SH-SY5Y (cell line): ENCODE results near the gene CCT5.

Experiments used
- GATA2 ChIP-seq: IDR thresholded peaks from 2 replicates; pipeline ENCODE4 v1.6.1; 2011; ENCODE audit warnings: mild to moderate bottlenecking, low read depth, low read length
- GATA3 ChIP-seq: IDR thresholded peaks from 2 replicates; pipeline ENCODE4 v1.6.1; 2011; ENCODE audit warnings: low read depth, mild to moderate bottlenecking, low read length, moderate library complexity

DNA sequence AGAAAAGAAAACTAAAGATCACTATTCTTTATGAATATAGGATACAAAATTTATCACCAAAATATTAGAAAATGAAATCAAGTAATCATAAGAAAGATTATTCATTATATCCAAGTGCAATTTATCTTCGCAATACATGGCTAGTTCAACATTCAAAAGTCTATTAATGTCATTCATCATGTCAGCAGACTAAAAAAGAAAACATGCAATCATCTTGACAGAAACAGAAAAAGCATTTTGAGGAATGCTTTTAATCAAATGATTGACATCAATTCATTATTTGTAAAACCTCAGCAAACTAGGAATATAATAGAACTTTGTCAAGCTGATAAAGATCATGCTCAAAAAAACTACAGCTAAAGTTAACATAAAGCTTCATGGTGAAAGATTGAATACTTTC, 41.1 kb upstream of the CCT5 start:
- TF ChIP-seq GATA2: no peak
- no peak for TF ChIP-seq GATA3
